ENCODE measurements around the gene ALMS1.
"Not testable (repeated sequence)": the region's sequence is repeated elsewhere in the genome, so short reads cannot be mapped to it uniquely, and the experiment has no call there.

Gene ALMS1

DNA sequence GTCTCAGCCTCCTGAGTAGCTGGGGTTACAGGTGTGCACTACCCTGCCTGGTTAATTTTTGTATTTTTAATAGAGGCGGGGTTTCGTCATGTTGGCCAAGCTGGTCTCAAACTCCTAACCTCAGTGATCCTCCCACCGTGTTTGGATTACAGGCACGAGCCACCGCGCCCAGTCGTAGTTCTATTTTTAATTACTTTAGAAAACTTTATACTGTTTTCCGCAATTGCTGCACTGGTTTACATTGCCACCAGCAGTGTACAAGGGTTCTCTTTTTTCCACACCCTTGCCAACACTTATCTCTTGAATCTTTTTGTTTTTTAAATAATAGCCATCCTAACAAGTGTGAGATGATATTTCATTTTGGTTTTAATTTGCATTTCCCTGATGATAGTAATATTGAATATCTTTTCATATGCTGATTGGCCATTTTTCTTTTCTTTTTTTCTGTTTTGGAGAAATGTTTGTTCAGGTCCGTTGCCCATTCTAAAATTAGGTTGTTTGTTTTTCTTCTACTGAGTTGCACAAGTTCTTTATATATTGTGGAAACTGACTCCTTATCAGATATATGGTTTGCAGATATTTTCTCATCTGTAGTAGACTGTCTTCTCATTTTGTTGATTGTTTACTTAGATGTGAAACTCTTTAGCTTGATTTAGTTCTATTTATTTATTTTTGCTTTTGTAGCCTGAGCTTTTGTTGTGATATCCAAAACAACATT is 16.9 kb downstream of the ALMS1 start:
- no peak for DNase-seq

DNA sequence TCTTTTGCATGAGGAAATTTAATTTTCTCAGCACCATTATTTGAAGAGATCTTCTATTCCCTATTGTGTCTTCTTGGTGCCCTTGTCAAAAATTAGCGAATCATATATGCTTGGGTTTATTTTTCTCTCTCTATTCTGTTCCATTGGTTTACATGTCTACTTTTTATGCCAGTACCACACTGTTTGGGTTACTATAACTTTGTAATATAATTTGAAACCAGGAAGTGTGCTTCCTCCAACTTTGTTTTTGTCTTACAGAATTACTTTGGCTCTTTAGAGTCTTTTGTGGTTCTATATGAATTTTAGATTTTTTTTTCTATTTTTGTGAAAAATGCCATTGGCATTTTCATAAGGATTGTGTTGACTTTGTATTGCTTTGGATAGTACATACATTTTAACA is 17.6 kb downstream of the ALMS1 start:
- DNase-seq, result no peak

DNA sequence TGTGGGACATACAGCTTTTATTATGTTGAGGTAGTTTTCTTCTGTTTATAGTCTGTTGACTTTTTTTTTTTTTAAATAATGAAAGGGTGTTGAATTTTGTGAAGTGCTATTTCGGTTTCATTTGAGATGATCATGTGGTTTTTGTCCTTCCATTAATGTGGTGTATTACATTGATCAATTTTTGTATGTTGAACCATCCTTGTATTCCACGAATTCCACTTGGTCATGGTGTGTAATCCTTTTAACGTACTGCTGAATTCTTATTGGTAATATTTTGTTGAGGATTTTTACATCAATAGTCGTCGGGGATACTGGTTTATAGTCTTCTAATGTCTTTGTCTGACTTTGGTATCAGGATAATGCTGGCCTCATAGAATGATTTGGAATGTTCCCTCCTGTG is 18.8 kb downstream of the ALMS1 start:
- DNase-seq, result no peak

DNA sequence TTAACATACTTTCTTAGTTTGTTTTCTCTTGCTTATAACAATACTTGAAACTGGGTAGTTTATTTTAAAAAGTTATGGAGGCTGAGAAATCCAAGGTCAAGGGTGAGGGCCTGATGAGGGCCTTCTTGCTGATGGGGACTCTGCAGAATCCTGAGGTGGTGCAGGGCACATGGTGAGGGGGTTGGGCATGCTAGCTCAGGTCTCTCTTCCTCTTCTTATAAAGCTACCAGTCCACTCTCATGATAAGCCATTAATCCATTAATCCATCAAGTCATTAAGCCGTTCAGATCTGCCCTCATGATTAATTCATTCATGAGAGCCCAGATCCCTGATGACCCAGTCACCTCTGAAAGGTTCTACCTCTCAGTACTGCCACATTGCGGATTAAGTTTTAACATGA is 21.4 kb downstream of the ALMS1 start:
- DNase-seq, result no peak

DNA sequence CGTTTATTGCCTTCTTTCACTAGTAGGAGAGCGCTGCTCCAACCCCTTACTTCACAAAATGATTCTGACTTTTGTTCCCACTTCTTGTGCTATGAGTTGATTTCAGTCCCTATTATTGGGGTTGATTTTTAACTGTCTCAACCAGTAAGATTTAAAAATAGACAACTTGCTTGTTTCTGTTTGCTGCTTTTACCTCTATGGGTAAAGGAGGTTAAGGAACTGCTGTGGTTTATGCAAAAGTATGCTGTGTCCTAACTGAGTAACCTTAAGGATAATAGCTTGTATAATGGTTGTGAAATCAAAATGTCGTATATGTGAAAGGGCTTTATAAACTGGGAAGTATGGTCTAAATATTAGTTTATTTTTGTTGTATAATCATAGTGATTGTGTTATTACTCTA is 22.6 kb downstream of the ALMS1 start:
- no peak for DNase-seq

DNA sequence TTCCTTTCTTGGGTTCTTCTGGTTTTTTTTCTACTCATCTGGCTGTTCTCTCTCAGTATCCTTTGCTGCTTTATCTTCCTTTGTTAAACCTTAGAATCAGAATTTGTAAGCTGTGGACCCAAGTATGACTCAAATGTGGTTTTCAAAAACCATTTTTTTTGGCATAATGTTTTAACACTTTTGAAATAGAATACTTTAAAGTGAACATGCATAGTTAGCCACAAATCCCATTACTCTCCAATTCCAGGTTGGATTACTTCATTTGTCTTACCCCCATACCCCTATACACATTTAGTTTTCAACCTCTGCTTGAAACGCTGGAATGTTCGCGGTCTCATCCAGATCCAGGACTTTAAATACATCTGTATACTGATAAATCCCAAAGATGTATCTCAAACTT is 29.1 kb downstream of the ALMS1 start:
- DNase-seq, result no peak

DNA sequence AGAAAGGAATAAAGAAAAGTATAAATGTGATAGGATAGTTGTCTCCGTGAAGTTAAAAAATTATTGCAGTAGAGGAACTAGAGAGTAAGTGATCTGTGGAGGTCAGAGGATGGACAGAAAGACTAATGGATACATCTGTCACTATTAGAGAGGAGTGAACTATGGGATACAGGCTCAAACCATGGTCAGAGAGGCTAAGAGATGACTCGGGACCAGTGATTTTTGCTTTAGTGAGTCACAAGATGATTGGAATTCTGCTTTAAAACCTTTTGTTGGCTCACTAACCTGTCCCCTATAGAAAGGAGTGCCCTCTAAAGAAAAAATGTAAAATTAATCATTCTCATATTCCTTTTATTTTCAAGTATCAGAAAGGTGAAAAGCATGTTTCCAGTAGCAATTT is 30.3 kb downstream of the ALMS1 start:
- DNase-seq, result no peak

DNA sequence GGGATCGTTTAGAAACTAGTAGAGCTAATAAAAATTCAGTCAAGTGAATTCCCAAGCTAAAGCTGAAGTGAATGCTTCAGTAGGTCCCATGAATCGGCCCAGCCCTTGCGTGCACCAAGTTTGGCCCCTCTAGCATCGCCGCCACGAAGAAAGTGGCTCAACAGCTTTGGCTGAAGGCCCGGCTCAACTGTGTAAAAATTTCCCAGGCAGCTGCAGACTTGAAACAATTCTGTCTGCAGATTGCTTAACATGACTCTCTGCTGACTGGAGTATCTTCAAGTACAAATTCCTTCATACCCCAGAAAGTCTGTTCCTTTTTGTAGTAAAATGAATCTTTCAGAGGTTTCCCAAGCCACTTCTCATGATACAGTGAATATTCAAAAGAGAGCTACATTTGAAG is 32.7 kb downstream of the ALMS1 start:
- DNase-seq, result no peak

DNA sequence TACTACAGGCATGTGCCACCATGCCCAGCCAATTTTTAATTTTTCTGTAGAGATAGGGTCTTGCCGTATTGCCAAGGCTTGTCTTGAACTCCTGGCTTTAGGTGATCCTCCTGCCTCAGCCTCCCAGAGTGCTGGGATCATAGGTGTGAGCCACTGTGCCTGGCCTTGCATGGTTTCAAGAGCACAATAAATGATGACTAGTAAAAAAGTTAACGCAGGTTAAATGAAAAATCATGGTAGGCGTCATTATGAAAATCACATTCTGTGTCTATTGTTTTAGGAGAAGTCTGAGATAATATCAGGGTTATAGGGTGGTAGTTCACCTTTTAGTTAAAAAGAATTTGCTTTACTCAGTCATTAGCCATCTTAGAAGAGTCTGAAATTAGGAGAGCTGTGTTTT is 38.3 kb downstream of the ALMS1 start:
- DNase-seq, result no peak

DNA sequence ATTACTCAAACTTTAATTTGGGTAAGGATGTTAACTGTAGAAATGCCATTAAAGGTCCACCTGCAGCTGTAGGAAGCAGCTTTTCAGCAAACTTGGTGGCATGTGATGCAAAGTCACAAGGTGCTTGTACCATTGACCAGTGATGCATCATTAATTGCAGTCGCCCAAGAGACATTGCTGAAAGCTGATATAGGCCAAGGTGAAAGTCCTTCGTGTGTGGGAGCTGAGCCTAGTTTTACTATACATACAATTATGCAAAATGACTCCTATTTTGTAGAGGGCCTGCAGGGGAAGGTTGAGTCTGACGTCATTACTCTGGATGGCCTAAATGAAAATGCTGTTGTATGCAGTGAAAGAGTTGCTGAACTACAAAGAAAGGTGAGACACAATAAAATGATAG is 40.5 kb downstream of the ALMS1 start:
- DNase-seq, result no peak

DNA sequence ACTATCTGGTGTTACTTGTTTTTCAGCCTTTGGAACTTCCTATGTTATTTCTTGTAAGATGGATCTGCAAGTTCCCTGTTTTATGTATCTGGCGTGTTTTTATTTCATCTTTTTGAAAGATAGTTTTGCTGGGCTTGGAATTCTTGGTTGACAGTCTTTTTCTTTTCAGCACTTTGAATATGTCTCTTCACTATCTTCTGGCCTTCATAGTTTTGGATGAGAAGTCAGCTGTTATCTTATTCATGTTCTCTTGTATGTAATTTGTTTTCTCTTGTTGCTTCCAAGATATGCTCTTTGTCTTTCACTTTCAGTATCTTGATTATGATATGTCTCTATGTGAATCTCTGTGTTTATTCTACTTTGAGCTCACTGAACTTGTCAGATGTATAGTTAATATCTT is 50.4 kb downstream of the ALMS1 start:
- DNase-seq, result no peak

DNA sequence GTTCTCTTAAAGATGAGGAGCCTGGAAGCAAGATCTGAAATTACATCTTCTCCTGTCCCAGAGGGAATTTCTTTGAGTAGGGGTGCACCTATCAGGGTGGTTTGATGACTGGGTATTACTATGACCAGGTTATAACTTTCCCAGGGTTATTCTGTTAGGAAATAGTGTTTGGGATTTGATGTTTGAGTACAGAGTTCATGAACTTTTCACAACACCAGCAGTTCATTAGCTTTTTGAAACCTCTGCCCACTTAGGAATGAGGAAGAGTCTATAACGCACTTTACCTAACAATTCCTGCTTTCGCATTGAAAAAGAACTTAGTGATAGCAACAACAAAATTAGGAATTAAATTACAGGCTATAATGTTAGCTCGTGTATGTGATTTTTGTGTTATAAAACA is 58.6 kb downstream of the ALMS1 start:
- no peak for DNase-seq

DNA sequence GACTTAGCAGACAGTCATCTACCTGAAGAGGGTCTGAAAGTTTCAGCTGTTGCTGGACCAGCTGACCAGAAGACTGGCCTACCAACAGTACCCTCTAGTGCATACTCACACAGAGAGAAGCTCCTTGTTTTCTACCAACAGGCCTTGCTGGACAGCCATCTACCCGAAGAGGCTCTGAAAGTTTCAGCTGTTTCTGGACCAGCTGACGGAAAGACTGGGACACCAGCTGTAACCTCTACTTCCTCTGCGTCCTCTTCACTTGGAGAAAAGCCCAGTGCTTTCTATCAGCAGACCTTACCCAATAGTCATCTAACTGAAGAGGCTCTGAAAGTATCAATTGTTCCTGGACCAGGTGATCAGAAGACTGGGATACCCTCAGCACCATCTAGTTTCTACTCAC is 63.2 kb downstream of the ALMS1 start:
- no peak for DNase-seq

DNA sequence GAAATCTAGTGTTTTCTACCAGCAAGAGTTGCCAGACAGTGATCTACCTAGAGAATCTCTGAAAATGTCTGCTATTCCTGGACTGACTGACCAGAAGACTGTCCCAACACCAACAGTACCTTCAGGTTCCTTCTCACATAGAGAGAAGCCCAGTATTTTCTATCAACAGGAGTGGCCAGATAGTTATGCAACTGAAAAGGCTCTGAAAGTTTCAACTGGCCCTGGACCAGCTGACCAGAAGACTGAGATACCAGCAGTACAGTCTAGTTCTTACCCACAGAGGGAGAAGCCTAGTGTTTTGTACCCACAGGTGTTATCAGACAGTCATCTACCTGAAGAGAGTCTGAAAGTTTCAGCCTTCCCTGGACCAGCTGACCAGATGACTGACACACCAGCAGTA is 63.8 kb downstream of the ALMS1 start:
- DNase-seq, result no peak

DNA sequence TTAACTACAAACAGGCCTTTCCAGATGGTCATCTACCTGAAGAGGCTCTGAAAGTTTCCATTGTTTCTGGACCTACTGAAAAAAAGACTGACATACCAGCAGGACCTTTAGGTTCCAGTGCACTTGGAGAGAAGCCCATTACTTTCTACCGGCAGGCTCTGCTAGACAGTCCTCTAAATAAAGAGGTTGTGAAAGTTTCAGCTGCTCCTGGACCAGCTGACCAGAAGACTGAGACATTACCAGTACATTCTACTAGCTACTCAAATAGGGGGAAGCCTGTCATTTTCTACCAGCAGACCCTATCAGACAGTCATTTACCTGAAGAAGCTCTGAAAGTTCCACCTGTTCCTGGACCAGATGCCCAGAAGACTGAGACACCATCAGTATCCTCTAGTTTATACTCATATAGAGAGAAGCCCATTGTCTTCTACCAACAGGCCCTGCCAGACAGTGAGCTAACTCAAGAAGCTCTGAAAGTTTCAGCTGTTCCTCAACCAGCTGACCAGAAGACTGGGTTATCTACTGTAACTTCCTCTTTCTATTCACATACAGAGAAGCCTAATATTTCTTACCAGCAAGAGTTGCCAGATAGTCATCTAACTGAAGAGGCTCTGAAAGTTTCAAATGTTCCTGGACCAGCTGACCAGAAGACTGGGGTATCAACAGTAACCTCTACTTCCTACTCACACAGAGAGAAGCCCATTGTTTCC is 65.8 kb downstream of the ALMS1 start:
- DNase-seq, result no peak

DNA sequence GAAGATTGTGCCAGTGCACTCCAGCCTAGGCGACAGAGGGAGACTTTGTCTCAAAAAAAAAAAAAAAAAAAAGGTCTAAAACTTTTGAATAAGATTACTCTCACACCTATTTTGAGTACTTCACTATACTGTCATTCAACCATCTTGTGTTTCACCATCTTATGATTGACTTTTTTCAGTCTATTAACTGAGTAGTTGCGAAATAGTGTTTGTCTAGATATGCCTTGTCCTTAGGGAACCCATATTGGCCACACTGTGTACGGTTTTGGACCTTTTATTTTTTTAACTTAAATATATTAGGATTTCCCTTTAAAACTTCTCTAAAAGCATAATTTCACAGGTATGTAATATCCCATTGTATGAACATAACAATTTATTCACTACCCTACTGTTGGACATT is 72.3 kb downstream of the ALMS1 start:
- no peak for DNase-seq

DNA sequence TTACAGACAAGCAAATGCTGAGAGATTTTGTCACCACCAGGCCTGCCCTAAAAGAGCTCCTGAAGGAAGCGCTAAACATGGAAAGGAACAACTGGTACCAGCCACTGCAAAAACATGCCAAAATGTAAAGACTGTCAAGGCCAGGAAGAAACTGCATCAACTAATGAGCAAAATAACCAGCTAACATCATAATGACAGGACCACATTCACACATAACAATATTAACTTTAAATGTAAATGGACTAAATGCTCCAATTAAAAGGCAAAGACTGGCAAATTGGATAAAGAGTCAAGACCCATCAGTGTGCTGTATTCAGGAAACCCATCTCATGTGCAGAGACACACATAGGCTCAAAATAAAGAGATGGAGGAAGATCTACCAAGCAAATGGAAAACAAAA is 76.8 kb downstream of the ALMS1 start:
- DNase-seq, result not testable (repeated sequence)

DNA sequence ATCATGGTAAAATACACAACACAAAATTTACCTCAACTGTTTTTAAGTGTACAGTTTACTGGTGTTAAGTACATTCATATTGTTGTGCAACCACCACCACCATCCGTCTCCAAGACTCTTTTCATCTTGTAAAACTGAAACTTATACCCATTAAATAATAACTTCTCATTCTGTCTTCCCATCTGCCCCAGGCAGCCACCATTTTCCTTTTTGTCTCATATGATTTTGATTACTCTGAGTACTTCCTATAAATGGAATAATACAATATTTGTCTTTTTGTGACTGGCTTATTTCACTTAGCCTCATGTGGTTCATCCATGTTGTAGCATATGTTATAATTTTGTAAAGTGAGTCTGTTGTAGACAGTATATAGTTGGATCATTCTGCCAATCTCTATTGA is 82.7 kb downstream of the ALMS1 start:
- no peak for DNase-seq

DNA sequence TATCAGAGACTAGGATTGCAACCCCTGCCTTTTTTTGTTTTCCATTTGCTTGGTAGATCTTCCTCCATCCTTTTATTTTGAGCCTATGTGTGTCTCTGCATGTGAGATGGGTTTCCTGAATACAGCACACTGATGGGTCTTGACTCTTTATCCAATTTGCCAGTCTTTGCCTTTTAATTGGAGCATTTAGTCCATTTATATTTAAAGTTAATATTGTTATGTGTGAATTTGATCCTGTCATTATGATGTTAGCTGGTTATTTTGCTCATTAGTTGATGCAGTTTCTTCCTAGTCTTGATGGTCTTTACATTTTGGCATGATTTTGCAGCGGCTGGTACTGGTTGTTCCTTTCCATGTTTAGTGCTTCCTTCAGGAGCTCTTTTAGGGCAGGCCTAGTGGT is 98.2 kb downstream of the ALMS1 start:
- DNase-seq, result not testable (repeated sequence)

DNA sequence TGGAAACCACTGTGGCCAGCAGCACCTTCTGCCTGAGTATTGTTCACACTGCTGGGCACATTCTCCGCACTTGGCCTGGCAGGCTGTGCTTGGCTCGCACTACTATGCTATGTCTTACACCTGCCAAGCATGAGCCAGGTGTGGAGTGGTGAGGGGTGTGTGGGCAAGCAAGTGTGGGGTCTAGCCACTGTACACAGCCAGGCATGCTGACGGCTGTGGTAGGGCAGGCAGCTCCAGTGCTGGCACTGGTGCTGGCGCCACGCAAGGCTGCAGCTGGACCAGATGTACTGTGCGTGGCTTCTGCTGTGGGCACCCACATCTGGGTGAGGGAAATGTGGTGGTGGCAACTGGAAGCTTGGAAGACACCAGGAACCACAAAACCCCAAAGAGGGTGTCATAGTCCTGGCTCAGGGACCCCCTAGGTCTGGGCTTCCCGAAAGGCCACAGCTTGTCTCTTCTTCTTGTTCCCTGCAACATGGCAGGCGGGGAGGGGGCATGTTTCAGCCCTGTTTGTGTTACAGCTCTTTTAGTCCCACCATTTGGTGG is 101.5 kb downstream of the ALMS1 start:
- DNase-seq, result no peak

DNA sequence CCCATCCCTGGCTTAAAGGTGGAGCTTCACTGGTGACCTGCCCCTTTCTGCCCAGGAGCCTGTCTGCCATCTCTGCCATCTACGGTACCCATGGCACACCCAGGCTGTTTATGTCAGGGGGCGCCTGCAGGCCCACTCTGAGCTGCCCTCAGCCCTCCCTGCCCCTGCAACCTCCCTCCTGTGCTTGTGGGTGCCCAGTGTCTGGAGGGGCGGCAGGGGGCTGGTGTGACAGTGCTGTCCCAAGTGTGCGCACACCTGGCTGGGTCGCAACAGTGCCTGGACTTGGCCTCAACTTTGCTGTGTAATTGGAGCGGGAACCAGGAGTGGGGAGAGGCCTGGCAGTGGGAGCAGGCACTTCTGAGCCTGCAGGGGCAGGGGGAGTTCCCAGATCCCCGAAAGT is 102.4 kb downstream of the ALMS1 start:
- no peak for DNase-seq

DNA sequence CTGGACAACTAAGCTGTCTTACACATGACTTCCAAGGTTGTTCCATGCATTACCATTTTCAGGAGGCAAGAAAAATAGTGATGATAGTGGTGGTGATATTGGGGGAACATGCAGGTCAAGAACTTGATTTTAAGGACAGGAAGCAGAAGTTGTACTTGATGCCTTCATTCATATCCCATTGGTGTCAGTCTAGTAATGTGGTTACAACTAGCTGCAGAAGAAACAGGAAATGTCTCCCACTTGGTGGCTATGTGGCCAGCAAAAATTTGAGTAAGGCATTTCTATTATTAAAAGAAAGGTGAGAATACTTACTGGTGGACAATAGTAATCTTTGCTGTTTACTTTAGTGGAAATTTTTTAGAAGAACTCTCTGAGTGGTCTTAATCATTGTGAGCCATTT is 103.4 kb downstream of the ALMS1 start:
- DNase-seq, result no peak

DNA sequence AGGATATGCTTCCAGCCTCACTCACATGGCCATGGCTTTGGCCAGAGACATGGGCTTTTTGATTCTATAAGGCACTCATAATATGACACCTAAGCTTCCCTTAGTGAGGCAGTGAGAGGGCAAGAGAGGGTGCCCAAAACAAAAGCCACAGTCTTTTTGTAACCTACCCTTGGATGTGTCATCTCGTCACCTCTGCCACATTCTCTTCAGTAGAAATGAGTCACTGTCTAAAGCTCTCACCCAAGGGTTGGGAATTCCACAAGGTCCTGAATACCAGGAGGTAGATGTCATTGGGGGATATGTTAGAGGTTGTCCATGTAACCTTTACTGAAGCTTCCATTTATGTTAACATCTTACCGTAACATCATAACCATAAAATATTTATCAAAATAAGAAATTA is 108.4 kb downstream of the ALMS1 start:
- no peak for DNase-seq

DNA sequence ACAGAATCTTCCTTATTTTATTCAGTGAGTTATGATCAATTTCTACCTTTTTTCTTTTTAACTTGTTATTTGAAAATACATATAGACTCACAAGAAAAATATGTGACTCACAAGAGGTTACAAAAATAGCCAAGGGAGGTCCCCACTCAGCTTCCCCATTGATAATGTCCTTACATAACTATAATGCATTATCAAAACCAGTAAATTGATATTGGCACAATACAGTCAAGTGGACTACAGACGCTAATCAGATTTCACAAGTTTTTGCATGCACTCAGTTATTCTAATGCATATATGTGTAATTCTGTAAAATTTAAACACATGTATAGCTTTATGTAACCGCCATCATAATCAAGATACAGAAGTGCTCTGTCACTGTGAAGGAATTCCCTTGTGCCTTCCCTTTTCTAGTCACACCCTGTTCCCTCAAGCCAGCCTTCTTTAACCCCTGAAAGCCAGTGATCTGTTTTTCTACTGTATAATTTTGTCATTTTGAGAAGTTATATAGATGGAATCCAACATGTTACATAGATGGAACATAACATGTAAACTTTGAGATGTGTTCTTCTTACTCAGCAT is 118.4 kb downstream of the ALMS1 start:
- no peak for DNase-seq
